HepG2 (cell line): ENCODE measurements around the gene STK17A. TPM values are rescaled to one million over a fixed set of nuclear protein-coding genes. Genes with fewer than 3 reads are reported as not detected.

Experiments
- CENPT ChIP-seq: sonication (generic); formaldehyde crosslinking; IDR thresholded peaks from 2 replicates; pipeline ENCODE4 v1.8.0; 2022; ENCODE audit warnings: low read depth, mild to moderate bottlenecking, moderate library complexity, missing genetic modification reagents
- MIER3 ChIP-seq: IDR thresholded peaks from 2 replicates; pipeline ENCODE4 v1.6.1; 2016; ENCODE audit warnings: missing compliant biosample characterization, borderline replicate concordance
- PCBP2 ChIP-seq: fragments of 200-400 bp; formaldehyde crosslinking; optimal IDR thresholded peaks from 2 replicates; pipeline ENCODE3; 2018; ENCODE audit warnings: low read length, low read depth; ENCODE audit not compliant: poor library complexity, severe bottlenecking
- REL ChIP-seq: sonication (generic); formaldehyde crosslinking; conservative IDR thresholded peaks from 2 replicates; pipeline ENCODE4 v1.8.0; 2022; ENCODE audit warnings: mild to moderate bottlenecking, missing genetic modification reagents, moderate library complexity
- SMAD1 ChIP-seq: sonication (generic); formaldehyde crosslinking; IDR thresholded peaks from 2 replicates; pipeline ENCODE4 v1.4.0; 2020; ENCODE audit warnings: missing genetic modification reagents, low read depth, mild to moderate bottlenecking, borderline replicate concordance
- SSRP1 ChIP-seq: IDR thresholded peaks from 2 replicates; pipeline ENCODE4 v1.6.1; 2016; ENCODE audit warnings: control low read depth
- ZFP1 ChIP-seq: IDR thresholded peaks from 2 replicates; pipeline ENCODE4 v1.6.1; 2016
- polyA plus RNA-seq, 8 experiments: library from polyadenylated mRNA; depleted of rRNA in 3 of 8; stranded (reverse) in 7 of 8; unstranded in 1 of 8; fragments of >200 nt; fragmentation: Illumina TruSeq in 4 of 8; extraction: Trizol in 4 of 8; gene quantifications; 2 replicates each; pipeline versions ENCODE4 v1.2.1 to v1.2.3, GENCODE V29; 2011 to 2016; ENCODE audit warnings: low read depth in 4 of 8, missing spikeins in 1 of 8, mixed read lengths in 1 of 8; ENCODE audit not compliant: insufficient read depth in 1 of 8
- total RNA-seq, 5 experiments: library from RNA; depleted of rRNA; stranded (reverse); fragments of >200 nt; fragmentation: Illumina TruSeq; extraction: Trizol; gene quantifications; 2 replicates each; pipeline ENCODE4 v1.2.3, GENCODE V29; 2016; ENCODE audit warnings: low read depth in 1 of 5
- TF ChIP-seq, protein P1 (sequence below): sonication (generic); formaldehyde crosslinking; IDR thresholded peaks from 2 replicates; pipeline ENCODE4 v1.8.1; 2023; ENCODE audit warnings: missing genetic modification reagents, inconsistent platforms, borderline replicate concordance
- TF ChIP-seq, protein P2 (sequence below): sonication (generic); formaldehyde crosslinking; IDR thresholded peaks from 2 replicates; pipeline ENCODE4 v1.9.0; 2022; ENCODE audit warnings: missing genetic modification reagents, mild to moderate bottlenecking, borderline replicate concordance
- TF ChIP-seq, protein P3 (sequence below): sonication (generic); formaldehyde crosslinking; conservative IDR thresholded peaks from 2 replicates; pipeline ENCODE4 v1.8.1; 2023; ENCODE audit warnings: missing genetic modification reagents
- TF ChIP-seq, protein P4 (sequence below): sonication (generic); formaldehyde crosslinking; IDR thresholded peaks from 2 replicates; pipeline ENCODE4 v1.4.0; 2020; ENCODE audit warnings: missing genetic modification reagents
- TF ChIP-seq, protein P5 (sequence below): sonication (generic); formaldehyde crosslinking; IDR thresholded peaks from 2 replicates; pipeline ENCODE4 v1.4.0; 2020; ENCODE audit warnings: missing genetic modification reagents
- TF ChIP-seq, protein P6 (sequence below): sonication (generic); formaldehyde crosslinking; IDR thresholded peaks from 2 replicates; pipeline ENCODE4 v1.5.0; 2020; ENCODE audit warnings: mild to moderate bottlenecking, missing genetic modification reagents
- TF ChIP-seq, protein P7 (sequence below): sonication (generic); formaldehyde crosslinking; IDR thresholded peaks from 2 replicates; pipeline ENCODE4 v1.4.0; 2020; ENCODE audit warnings: missing genetic modification reagents, mild to moderate bottlenecking, borderline replicate concordance
- TF ChIP-seq, protein P8 (sequence below): sonication (generic); formaldehyde crosslinking; IDR thresholded peaks from 2 replicates; pipeline ENCODE4 v1.5.1; 2020; ENCODE audit warnings: missing genetic modification reagents, mild to moderate bottlenecking, borderline replicate concordance

Gene STK17A
- total and polyA plus RNA-seq, 2 of the 13 experiments (the other 11 are each of a cell fraction or from before 2014, with no cell fraction given), result 18.6 to 24.3 TPM

DNA sequence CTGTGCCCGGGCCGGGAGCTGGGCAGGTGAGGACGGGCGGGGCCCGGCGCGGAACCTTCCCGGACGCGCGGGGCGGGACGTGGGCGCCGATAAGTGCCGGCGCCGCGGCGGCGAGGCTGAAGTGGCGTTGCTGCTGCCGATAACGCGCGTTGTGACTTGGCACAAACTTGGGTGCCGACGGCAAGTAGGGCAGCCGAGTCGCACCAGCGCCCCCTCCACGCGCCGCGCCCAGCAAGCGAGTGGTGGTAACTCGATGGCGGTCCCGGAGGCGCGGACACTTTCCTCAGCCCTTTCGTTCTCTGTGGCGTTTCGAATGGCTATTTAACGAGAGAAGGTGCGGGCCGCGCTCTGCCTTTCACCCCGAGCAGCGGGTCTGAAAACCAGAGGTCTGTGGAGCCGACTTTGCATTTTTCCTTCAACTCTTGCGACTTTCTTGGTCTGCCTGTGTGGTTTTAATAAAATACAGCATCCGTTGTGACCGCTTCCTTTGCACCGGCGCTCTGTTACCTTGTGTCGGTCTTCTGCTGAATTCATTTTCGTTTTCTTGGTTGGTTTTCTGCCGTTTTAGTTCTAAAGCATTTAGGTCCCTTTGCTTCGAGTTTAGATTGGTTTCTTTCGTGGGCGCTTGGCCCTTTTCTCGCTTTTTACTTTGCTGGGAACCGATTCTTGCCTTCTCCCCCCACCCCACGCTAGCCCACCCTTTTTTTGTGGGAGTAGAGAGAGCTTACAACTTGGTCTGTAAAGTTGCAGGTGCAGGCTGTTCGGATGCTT is 701 bp downstream of the STK17A start (continued):
- TF ChIP-seq, protein P1, sequence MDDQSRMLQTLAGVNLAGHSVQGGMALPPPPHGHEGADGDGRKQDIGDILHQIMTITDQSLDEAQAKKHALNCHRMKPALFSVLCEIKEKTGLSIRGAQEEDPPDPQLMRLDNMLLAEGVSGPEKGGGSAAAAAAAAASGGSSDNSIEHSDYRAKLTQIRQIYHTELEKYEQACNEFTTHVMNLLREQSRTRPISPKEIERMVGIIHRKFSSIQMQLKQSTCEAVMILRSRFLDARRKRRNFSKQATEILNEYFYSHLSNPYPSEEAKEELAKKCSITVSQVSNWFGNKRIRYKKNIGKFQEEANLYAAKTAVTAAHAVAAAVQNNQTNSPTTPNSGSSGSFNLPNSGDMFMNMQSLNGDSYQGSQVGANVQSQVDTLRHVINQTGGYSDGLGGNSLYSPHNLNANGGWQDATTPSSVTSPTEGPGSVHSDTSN, result no peak
- TF ChIP-seq REL (CRISPR knock-in tag) (no peak), ZFP1 (CRISPR knock-in tag) (no peak), PCBP2 (no peak), SSRP1 (CRISPR knock-in tag) (no peak), MIER3 (CRISPR knock-in tag) (no peak), CENPT (no peak), SMAD1 (no peak)
- TF ChIP-seq, protein P2, sequence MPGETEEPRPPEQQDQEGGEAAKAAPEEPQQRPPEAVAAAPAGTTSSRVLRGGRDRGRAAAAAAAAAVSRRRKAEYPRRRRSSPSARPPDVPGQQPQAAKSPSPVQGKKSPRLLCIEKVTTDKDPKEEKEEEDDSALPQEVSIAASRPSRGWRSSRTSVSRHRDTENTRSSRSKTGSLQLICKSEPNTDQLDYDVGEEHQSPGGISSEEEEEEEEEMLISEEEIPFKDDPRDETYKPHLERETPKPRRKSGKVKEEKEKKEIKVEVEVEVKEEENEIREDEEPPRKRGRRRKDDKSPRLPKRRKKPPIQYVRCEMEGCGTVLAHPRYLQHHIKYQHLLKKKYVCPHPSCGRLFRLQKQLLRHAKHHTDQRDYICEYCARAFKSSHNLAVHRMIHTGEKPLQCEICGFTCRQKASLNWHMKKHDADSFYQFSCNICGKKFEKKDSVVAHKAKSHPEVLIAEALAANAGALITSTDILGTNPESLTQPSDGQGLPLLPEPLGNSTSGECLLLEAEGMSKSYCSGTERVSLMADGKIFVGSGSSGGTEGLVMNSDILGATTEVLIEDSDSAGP (CRISPR knock-in tag), result peak; percentile 20; the same call in 1 of the 2 replicates
- TF ChIP-seq, protein P3, sequence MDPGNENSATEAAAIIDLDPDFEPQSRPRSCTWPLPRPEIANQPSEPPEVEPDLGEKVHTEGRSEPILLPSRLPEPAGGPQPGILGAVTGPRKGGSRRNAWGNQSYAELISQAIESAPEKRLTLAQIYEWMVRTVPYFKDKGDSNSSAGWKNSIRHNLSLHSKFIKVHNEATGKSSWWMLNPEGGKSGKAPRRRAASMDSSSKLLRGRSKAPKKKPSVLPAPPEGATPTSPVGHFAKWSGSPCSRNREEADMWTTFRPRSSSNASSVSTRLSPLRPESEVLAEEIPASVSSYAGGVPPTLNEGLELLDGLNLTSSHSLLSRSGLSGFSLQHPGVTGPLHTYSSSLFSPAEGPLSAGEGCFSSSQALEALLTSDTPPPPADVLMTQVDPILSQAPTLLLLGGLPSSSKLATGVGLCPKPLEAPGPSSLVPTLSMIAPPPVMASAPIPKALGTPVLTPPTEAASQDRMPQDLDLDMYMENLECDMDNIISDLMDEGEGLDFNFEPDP (CRISPR knock-in tag), result no peak
- TF ChIP-seq, protein P4, sequence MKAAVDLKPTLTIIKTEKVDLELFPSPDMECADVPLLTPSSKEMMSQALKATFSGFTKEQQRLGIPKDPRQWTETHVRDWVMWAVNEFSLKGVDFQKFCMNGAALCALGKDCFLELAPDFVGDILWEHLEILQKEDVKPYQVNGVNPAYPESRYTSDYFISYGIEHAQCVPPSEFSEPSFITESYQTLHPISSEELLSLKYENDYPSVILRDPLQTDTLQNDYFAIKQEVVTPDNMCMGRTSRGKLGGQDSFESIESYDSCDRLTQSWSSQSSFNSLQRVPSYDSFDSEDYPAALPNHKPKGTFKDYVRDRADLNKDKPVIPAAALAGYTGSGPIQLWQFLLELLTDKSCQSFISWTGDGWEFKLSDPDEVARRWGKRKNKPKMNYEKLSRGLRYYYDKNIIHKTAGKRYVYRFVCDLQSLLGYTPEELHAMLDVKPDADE (CRISPR knock-in tag), result no peak
- TF ChIP-seq, protein P5, sequence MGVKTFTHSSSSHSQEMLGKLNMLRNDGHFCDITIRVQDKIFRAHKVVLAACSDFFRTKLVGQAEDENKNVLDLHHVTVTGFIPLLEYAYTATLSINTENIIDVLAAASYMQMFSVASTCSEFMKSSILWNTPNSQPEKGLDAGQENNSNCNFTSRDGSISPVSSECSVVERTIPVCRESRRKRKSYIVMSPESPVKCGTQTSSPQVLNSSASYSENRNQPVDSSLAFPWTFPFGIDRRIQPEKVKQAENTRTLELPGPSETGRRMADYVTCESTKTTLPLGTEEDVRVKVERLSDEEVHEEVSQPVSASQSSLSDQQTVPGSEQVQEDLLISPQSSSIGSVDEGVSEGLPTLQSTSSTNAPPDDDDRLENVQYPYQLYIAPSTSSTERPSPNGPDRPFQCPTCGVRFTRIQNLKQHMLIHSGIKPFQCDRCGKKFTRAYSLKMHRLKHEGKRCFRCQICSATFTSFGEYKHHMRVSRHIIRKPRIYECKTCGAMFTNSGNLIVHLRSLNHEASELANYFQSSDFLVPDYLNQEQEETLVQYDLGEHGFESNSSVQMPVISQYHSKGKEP (CRISPR knock-in tag), result no peak
- TF ChIP-seq, protein P6, sequence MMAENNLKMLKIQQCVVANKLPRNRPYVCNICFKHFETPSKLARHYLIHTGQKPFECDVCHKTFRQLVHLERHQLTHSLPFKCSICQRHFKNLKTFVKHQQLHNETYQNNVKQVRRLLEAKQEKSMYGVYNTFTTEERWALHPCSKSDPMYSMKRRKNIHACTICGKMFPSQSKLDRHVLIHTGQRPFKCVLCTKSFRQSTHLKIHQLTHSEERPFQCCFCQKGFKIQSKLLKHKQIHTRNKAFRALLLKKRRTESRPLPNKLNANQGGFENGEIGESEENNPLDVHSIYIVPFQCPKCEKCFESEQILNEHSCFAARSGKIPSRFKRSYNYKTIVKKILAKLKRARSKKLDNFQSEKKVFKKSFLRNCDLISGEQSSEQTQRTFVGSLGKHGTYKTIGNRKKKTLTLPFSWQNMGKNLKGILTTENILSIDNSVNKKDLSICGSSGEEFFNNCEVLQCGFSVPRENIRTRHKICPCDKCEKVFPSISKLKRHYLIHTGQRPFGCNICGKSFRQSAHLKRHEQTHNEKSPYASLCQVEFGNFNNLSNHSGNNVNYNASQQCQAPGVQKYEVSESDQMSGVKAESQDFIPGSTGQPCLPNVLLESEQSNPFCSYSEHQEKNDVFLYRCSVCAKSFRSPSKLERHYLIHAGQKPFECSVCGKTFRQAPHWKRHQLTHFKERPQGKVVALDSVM, result no peak
- TF ChIP-seq, protein P7, sequence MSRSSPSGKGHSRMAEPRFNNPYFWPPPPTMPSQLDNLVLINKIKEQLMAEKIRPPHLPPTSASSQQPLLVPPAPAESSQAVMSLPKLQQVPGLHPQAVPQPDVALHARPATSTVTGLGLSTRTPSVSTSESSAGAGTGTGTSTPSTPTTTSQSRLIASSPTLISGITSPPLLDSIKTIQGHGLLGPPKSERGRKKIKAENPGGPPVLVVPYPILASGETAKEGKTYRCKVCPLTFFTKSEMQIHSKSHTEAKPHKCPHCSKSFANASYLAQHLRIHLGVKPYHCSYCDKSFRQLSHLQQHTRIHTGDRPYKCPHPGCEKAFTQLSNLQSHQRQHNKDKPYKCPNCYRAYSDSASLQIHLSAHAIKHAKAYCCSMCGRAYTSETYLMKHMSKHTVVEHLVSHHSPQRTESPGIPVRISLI (CRISPR knock-in tag), result no peak
- TF ChIP-seq, protein P8, sequence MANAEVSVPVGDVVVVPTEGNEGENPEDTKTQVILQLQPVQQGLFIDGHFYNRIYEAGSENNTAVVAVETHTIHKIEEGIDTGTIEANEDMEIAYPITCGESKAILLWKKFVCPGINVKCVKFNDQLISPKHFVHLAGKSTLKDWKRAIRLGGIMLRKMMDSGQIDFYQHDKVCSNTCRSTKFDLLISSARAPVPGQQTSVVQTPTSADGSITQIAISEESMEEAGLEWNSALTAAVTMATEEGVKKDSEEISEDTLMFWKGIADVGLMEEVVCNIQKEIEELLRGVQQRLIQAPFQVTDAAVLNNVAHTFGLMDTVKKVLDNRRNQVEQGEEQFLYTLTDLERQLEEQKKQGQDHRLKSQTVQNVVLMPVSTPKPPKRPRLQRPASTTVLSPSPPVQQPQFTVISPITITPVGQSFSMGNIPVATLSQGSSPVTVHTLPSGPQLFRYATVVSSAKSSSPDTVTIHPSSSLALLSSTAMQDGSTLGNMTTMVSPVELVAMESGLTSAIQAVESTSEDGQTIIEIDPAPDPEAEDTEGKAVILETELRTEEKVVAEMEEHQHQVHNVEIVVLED, result no peak
